SK-N-SH (cell line): ENCODE results near the gene CALHM1. TPM values are rescaled to one million over a fixed set of nuclear protein-coding genes. Genes with fewer than 3 reads are reported as not detected.

Experiments used
- CTCF ChIA-PET: fragments of 300-600, 350-600 bp; formaldehyde crosslinking; extraction: SDS; loops from one replicate; lab custom pipeline; 2021; lab: Yijun Ruan, JAX
- POLR2A ChIA-PET: fragments of 350-600 bp; sonication (Branson Sonifier 250); formaldehyde crosslinking; extraction: SDS; loops from one replicate; lab custom pipeline; 2020; ENCODE audit warnings: antibody characterized with exemption, inconsistent platforms; lab: Yijun Ruan, JAX
- DNase-seq: peaks from one replicate; pipeline ENCODE4 v3.0.0; 2012
- H2AFZ ChIP-seq: fragments of 200-600 bp; sonication (generic); 2 replicates; pipeline ENCODE4 v1.8.1; 2016; ENCODE audit warnings: antibody characterized with exemption, mild to moderate bottlenecking, low read depth
- H3F3A ChIP-seq: fragments of 200-600 bp; sonication (generic); replicated peaks from 2 replicates; pipeline ENCODE3; 2016; ENCODE audit warnings: antibody characterized with exemption, mild to moderate bottlenecking; ENCODE audit not compliant: insufficient read depth
- H3K27ac ChIP-seq, 2 experiments: fragments of 200-500 bp in 1 of 2; fragments of 200-600 bp in 1 of 2; sonication (Bioruptor generic) in 1 of 2; sonication (generic), shearing (Covaris generic) in 1 of 2; 2 replicates each; pipeline versions ENCODE4 v1.5.1 to v1.6.1; 2014 to 2016; ENCODE audit warnings: low read depth in 2 of 2, inconsistent platforms in 1 of 2, low read length in 1 of 2, mild to moderate bottlenecking in 1 of 2, mixed read lengths in 1 of 2
- H3K27me3 ChIP-seq: fragments of 200-600 bp; sonication (generic), shearing (Covaris generic); 2 replicates; pipeline ENCODE4 v1.6.1; 2016; ENCODE audit warnings: mixed run types; ENCODE audit not compliant: insufficient read depth
- H3K36me3 ChIP-seq, 2 experiments: fragments of 200-500 bp in 1 of 2; fragments of 200-600 bp in 1 of 2; sonication (Bioruptor generic) in 1 of 2; sonication (generic) in 1 of 2; replicated peaks in 1 of 2; 2 replicates each; pipeline versions ENCODE3 to v1.5.1; 2014 to 2016; ENCODE audit warnings: low read length in 1 of 2, mild to moderate bottlenecking in 1 of 2; ENCODE audit not compliant: insufficient read depth in 2 of 2, control insufficient read depth in 1 of 2
- H3K4me1 ChIP-seq, 2 experiments: fragments of 200-500 bp in 1 of 2; fragments of 200-600 bp in 1 of 2; sonication (Bioruptor generic) in 1 of 2; sonication (generic), shearing (Covaris generic) in 1 of 2; 2 replicates each; pipeline versions ENCODE4 v1.5.1 to v1.6.1; 2014 to 2016; ENCODE audit warnings: low read depth in 1 of 2, low read length in 1 of 2, mixed run types in 1 of 2; ENCODE audit not compliant: insufficient read depth in 2 of 2, control insufficient read depth in 1 of 2
- H3K4me2 ChIP-seq: fragments of 200-600 bp; sonication (generic), shearing (Covaris generic); 2 replicates; pipeline ENCODE4 v1.6.1; 2017; ENCODE audit warnings: mixed run types
- H3K4me3 ChIP-seq, 2 experiments: fragments of 200-500 bp in 1 of 2; fragments of 200-600 bp in 1 of 2; sonication (Bioruptor generic) in 1 of 2; sonication (generic), shearing (Covaris generic) in 1 of 2; 2 replicates each; pipeline versions ENCODE4 v1.5.1 to v1.8.1; 2014 to 2016; ENCODE audit warnings: low read depth in 2 of 2, inconsistent platforms in 1 of 2, low read length in 1 of 2, mild to moderate bottlenecking in 1 of 2, mixed read lengths in 1 of 2, moderate library complexity in 1 of 2
- H3K79me2 ChIP-seq: fragments of 200-600 bp; sonication (generic); 2 replicates; pipeline ENCODE4 v1.8.1; 2017; ENCODE audit warnings: mild to moderate bottlenecking; ENCODE audit not compliant: insufficient read depth
- H3K9ac ChIP-seq: fragments of 200-600 bp; sonication (generic); 2 replicates; pipeline ENCODE4 v1.6.1; 2017; ENCODE audit warnings: mixed run types
- H3K9me2 ChIP-seq: fragments of 200-600 bp; sonication (generic); 2 replicates; pipeline ENCODE4 v1.6.1; 2017; ENCODE audit warnings: mixed run types
- H3K9me3 ChIP-seq: fragments of 200-600 bp; sonication (generic); 2 replicates; pipeline ENCODE4 v1.6.1; 2017; ENCODE audit warnings: mixed run types, mild to moderate bottlenecking, moderate library complexity
- H4K20me1 ChIP-seq: fragments of 200-600 bp; sonication (generic); 2 replicates; pipeline ENCODE4 v1.6.1; 2017; ENCODE audit warnings: mild to moderate bottlenecking, mixed run types; ENCODE audit not compliant: insufficient read depth
- CHD2 ChIP-seq: fragments of 150-350 bp; IDR thresholded peaks from 2 replicates; pipeline ENCODE4 v1.6.1; 2018; ENCODE audit warnings: low read length; ENCODE audit not compliant: partially characterized antibody
- CTCF ChIP-seq: fragments of 200-600 bp; sonication (generic); IDR thresholded peaks from 2 replicates; pipeline ENCODE4 v1.6.1; 2017; ENCODE audit warnings: antibody characterized with exemption, mild to moderate bottlenecking, moderate library complexity
- EP300 ChIP-seq, 2 experiments: IDR thresholded peaks; 2 replicates each; pipeline versions ENCODE4 v1.4.0 to v1.6.1; 2012; ENCODE audit warnings: borderline replicate concordance in 1 of 2, low read depth in 1 of 2, low read length in 1 of 2
- FOSL2 ChIP-seq: IDR thresholded peaks from 2 replicates; pipeline ENCODE4 v1.4.0; 2012; ENCODE audit warnings: low read depth, mild to moderate bottlenecking, moderate library complexity, borderline replicate concordance
- FOXJ3 ChIP-seq: sonication (generic); formaldehyde crosslinking; IDR thresholded peaks from 2 replicates; pipeline ENCODE4 v1.5.1; 2020; ENCODE audit warnings: mild to moderate bottlenecking, missing genetic modification reagents
- GABPA ChIP-seq: IDR thresholded peaks from 2 replicates; pipeline ENCODE4 v1.4.0; 2012; ENCODE audit warnings: low read depth, mild to moderate bottlenecking
- JUND ChIP-seq: IDR thresholded peaks from 2 replicates; pipeline ENCODE4 v1.4.0; 2012
- MAX ChIP-seq: IDR thresholded peaks from 2 replicates; pipeline ENCODE4 v1.4.0; 2012; ENCODE audit warnings: low read depth
- MEF2A ChIP-seq: IDR thresholded peaks from 2 replicates; pipeline ENCODE4 v1.4.0; 2012; ENCODE audit warnings: low read depth, borderline replicate concordance
- MXI1 ChIP-seq: IDR thresholded peaks from 2 replicates; pipeline ENCODE4 v1.6.1; 2012; ENCODE audit warnings: mild to moderate bottlenecking, low read depth, low read length, improper control_type of control experiment
- NFIC ChIP-seq: IDR thresholded peaks from 2 replicates; pipeline ENCODE4 v1.4.0; 2012; ENCODE audit warnings: borderline replicate concordance
- NRF1 ChIP-seq: IDR thresholded peaks from 2 replicates; pipeline ENCODE4 v1.6.1; 2012; ENCODE audit warnings: low read depth, mild to moderate bottlenecking, low read length
- RAD21 ChIP-seq: IDR thresholded peaks from 2 replicates; pipeline ENCODE4 v1.6.1; 2012; ENCODE audit warnings: mild to moderate bottlenecking, low read length
- SMC3 ChIP-seq: IDR thresholded peaks from 2 replicates; pipeline ENCODE4 v1.6.1; 2012; ENCODE audit warnings: low read depth, low read length, improper control_type of control experiment
- YY1 ChIP-seq: IDR thresholded peaks from 2 replicates; pipeline ENCODE4 v1.4.0; 2012; ENCODE audit warnings: low read depth, mild to moderate bottlenecking
- WGBS: methylation state at CpG from one replicate; pipeline ENCODE4 v1.1.6; 2017; ENCODE audit warnings: low lambda C conversion rate; 5-methylcytosine and 5-hydroxymethylcytosine counted together
- polyA plus RNA-seq, 3 experiments: library from polyadenylated mRNA; depleted of rRNA; stranded (reverse); fragments of >200 nt; gene quantifications; 2 replicates each; pipeline ENCODE4 v1.2.3, GENCODE V29; 2012
- TF ChIP-seq, protein P1 (sequence below): fragments of 150-350 bp; IDR thresholded peaks from 2 replicates; pipeline ENCODE4 v1.6.1; 2017; ENCODE audit warnings: antibody characterized with exemption, low read length, low read depth, borderline replicate concordance
- TF ChIP-seq, protein P2 (sequence below): fragments of 150-350 bp; IDR thresholded peaks from 2 replicates; pipeline ENCODE4 v1.6.1; 2016; ENCODE audit warnings: mild to moderate bottlenecking, low read depth, low read length

Gene CALHM1
- polyA plus RNA-seq, 1 of the 3 experiments (the other 2 are of a cell fraction), result not detected

GRCh38 chr10:103481974-103482531, 23.4 kb upstream of the CALHM1 start:
- ChIA-PET CTCF (interaction anchor here (0.9 to 2.9 kb wide), 6 partner anchors 9 to 133 kb away, joined by 3 to 15 read pairs (median 4); partner anchors contain the start of gene NEURL1), POLR2A (no interaction called here)
- Histone ChIP-seq H2AFZ (no peak overlapping the region; the same call in 1 of the 2 replicates), H3K4me1 (peaks cover 0 to 8% of the 10 kb centered on the region in 2 experiments; a peak in 1 of 4 replicates), H3K4me3 (no peak overlapping the region; a peak in 1 of 4 replicates), H3K9ac (no peak overlapping the region), H3K27ac (no peak overlapping the region), H4K20me1 (no peaks in the 10 kb centered on the region), H3F3A (peaks cover 9% of the 10 kb centered on the region), H3K9me3 (no peaks in the 10 kb centered on the region), H3K27me3 (no peaks in the 10 kb centered on the region), H3K4me2 (no peak overlapping the region), H3K79me2 (no peaks in the 10 kb centered on the region), H3K9me2 (no peaks in the 10 kb centered on the region), H3K36me3 (no peaks in the 10 kb centered on the region)
- TF ChIP-seq YY1 (no peak), MAX (no peak), SMC3 (peak; percentile 46), RAD21 (peak; percentile 59), CTCF (peak; percentile 71), NFIC (no peak)
- DNase-seq, result peak; percentile 77
- 50% methylated on average over 12 of the region's 12 CpGs for WGBS

DNA sequence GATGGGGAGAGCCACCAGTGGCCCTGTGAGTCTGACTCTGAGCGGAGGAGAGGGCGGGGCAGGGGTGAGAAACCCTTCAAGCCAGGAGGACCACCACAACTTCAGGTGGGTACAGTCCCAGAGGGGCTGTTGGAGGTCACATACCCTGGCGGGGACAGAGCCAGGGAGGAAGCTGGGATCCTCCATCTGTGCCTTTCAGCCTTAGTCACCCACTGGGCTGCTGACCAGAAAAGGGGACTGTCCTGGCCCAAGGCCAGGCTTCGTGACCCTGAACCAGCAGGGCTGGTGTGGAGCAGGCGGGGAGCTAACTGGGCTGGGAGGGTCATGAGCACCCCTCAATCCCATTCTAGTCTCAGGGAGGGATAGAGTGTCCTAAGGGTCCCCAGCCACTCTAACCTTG, 21.8 kb upstream of the CALHM1 start:
- Histone ChIP-seq H3K9me2 (no peaks in the 10 kb centered on the region), H3K4me1 (peaks cover 0 to 11% of the 10 kb centered on the region in 2 experiments; a peak in 1 of 4 replicates), H3K4me3 (no peak overlapping the region), H3K27me3 (no peaks in the 10 kb centered on the region), H2AFZ (no peak overlapping the region; the same call in 1 of the 2 replicates), H3K4me2 (no peak overlapping the region), H3F3A (peaks cover 9% of the 10 kb centered on the region), H3K9ac (no peak overlapping the region), H3K9me3 (no peaks in the 10 kb centered on the region), H3K27ac (no peak overlapping the region), H3K79me2 (no peaks in the 10 kb centered on the region), H3K36me3 (no peaks in the 10 kb centered on the region), H4K20me1 (no peaks in the 10 kb centered on the region)
- TF ChIP-seq CHD2 (no peak), NRF1 (no peak), NFIC (peak; percentile 66), RAD21 (no peak)
- DNase-seq, result no peak
- ChIA-PET POLR2A (no interaction called here), CTCF (interaction anchor here (0.9 to 1.3 kb wide), 8 partner anchors 23 to 135 kb away, joined by 3 to 7 read pairs (median 4); no protein-coding TSS in a partner anchor)
- 51% methylated on average over 5 of the region's 5 CpGs for whole genome bisulfite sequencing

DNA sequence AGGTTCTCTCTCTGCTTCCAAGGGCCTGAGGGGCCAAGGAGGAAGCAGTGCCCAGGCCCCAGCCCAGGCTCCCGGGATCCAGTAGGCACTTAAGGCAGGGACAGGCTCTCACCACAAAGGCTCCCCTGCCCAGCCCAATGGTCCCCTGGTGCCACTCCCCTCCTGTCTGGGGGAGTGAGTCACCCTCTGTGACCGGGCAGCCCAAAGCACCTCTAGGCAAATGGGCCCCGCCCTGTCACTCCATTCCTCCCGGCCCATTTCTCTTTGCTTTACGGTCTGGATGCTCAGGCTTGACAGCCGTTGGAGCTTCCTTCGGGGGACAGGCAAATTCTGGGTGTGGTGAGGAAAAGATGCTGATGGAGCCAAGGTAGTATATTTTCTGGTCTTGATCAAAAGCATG, 20.4 kb upstream of the CALHM1 start, which contains the start of gene CALHM3:
Gene CALHM3 (minus strand): TSS at position 106 of the 400 bp plus-strand sequence. CDS start 208 bp downstream, outside the sequence.
- H3K9ac ChIP-seq, result no peak within 1 kb of the TSS
- WGBS, result 77% methylated on average over 4 of the region's 7 CpGs
- no peak for DNase-seq
- peaks cover 9% of the 10 kb centered on the region for H3F3A ChIP-seq
- H3K4me2 ChIP-seq, result no peak within 1 kb of the TSS
- no peak for TF ChIP-seq GABPA
- TF ChIP-seq FOXJ3 (CRISPR knock-in tag), result no peak
- TF ChIP-seq MEF2A, result no peak
- TF ChIP-seq JUND, result no peak
- TF ChIP-seq, protein P1, sequence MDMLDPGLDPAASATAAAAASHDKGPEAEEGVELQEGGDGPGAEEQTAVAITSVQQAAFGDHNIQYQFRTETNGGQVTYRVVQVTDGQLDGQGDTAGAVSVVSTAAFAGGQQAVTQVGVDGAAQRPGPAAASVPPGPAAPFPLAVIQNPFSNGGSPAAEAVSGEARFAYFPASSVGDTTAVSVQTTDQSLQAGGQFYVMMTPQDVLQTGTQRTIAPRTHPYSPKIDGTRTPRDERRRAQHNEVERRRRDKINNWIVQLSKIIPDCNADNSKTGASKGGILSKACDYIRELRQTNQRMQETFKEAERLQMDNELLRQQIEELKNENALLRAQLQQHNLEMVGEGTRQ, result no peak
- no peak for TF ChIP-seq FOSL2
- no peak for TF ChIP-seq EP300 (IDR thresholded peaks at IDR 0.05; ENCODE audit: borderline replicate concordance in 1 of 2, low read depth in 1 of 2, low read length in 1 of 2)
- TF ChIP-seq, protein P2, sequence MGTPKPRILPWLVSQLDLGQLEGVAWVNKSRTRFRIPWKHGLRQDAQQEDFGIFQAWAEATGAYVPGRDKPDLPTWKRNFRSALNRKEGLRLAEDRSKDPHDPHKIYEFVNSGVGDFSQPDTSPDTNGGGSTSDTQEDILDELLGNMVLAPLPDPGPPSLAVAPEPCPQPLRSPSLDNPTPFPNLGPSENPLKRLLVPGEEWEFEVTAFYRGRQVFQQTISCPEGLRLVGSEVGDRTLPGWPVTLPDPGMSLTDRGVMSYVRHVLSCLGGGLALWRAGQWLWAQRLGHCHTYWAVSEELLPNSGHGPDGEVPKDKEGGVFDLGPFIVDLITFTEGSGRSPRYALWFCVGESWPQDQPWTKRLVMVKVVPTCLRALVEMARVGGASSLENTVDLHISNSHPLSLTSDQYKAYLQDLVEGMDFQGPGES, result no peak
- no peak for TF ChIP-seq MXI1
- TF ChIP-seq NRF1, result no peak
- H3K79me2 ChIP-seq, result no peaks in the 10 kb centered on the region
- no peaks in the 10 kb centered on the region for H3K36me3 ChIP-seq
- peaks cover 0 to 11% of the 10 kb centered on the region in 2 experiments; a peak in 1 of 4 replicates for H3K4me1 ChIP-seq
- H2AFZ ChIP-seq, result no peak within 1 kb of the TSS
- H3K27ac ChIP-seq, result no peak within 1 kb of the TSS
- H3K4me3 ChIP-seq, result no peak within 1 kb of the TSS
- no peaks in the 10 kb centered on the region for H3K9me2 ChIP-seq
- ChIA-PET CTCF (interaction anchor here (0.6 to 1.5 kb wide), 3 partner anchors 28 to 114 kb away, joined by 3 to 4 read pairs (median 3); no protein-coding TSS in a partner anchor), POLR2A (no interaction called here)
- H3K27me3 ChIP-seq, result no peaks in the 10 kb centered on the region
- no peaks in the 10 kb centered on the region for H4K20me1 ChIP-seq
- H3K9me3 ChIP-seq, result no peaks in the 10 kb centered on the region
